ENCODE results near the gene PNLDC1.

- TF ChIP-seq CEBPB (IDR thresholded peaks at IDR 0.05; ENCODE audit: low read depth, low read length): peak; percentile 41; the same call in 1 of the 2 replicates
- peak; percentile 27 for TF ChIP-seq CTCF (conservative IDR thresholded peaks at IDR 0.05; ENCODE audit: low read depth, low read length)
- TF ChIP-seq RAD21 (IDR thresholded peaks at IDR 0.05; ENCODE audit: low read length): no peak
- TF ChIP-seq MXI1 (IDR thresholded peaks at IDR 0.05; ENCODE audit: borderline replicate concordance, low read depth, low read length): no peak
- no peak for TF ChIP-seq POLR2A (IDR thresholded peaks at IDR 0.05; ENCODE audit: low read depth, low read length)
- no peak for TF ChIP-seq RFX5 (IDR thresholded peaks at IDR 0.05; ENCODE audit: low read depth, low read length)
- no peak for TF ChIP-seq MAZ (IDR thresholded peaks at IDR 0.05; ENCODE audit: borderline replicate concordance, low read depth, low read length)
- TF ChIP-seq FOS (IDR thresholded peaks at IDR 0.05; ENCODE audit: low read depth, low read length): 0 out of 2 replicates have a peak, but pooled peaks have one; percentile 7
- TF ChIP-seq USF2 (IDR thresholded peaks at IDR 0.05; ENCODE audit: low read depth, low read length): no peak
- 0 out of 2 replicates have a peak, but pooled peaks have one; percentile 11 for TF ChIP-seq MAFK (IDR thresholded peaks at IDR 0.05; ENCODE audit: low read depth, low read length)
- no peak for TF ChIP-seq SMC3 (IDR thresholded peaks at IDR 0.05; ENCODE audit: low read depth, low read length)
- no peak for TF ChIP-seq NFE2L2 (IDR thresholded peaks at IDR 0.05; ENCODE audit: low read depth, low read length)
- TF ChIP-seq CHD1 (IDR thresholded peaks at IDR 0.05; ENCODE audit: low read depth, low read length): no peak
Observed at GRCh38 chr6:159758031-159759001, 41.8 kb upstream of the PNLDC1 start.
